Activated CD4-positive, alpha-beta T cell treated with anti-CD3 and anti-CD28 coated beads, Interleukin-2, amount 50 U/mL, for 24 hours (primary cell): ENCODE results near the gene PEX5.
"Not testable (repeated sequence)": the region's sequence is repeated elsewhere in the genome, so short reads cannot be mapped to it uniquely, and the experiment has no call there.

Source experiments
- DNase-seq, 2 donors: peaks; one replicate each; pipeline ENCODE4 v3.0.0-alpha.2; 2020; ENCODE audit warnings: low read depth in 1 of 2, low spot score in 1 of 2

PEX5 gene

DNA sequence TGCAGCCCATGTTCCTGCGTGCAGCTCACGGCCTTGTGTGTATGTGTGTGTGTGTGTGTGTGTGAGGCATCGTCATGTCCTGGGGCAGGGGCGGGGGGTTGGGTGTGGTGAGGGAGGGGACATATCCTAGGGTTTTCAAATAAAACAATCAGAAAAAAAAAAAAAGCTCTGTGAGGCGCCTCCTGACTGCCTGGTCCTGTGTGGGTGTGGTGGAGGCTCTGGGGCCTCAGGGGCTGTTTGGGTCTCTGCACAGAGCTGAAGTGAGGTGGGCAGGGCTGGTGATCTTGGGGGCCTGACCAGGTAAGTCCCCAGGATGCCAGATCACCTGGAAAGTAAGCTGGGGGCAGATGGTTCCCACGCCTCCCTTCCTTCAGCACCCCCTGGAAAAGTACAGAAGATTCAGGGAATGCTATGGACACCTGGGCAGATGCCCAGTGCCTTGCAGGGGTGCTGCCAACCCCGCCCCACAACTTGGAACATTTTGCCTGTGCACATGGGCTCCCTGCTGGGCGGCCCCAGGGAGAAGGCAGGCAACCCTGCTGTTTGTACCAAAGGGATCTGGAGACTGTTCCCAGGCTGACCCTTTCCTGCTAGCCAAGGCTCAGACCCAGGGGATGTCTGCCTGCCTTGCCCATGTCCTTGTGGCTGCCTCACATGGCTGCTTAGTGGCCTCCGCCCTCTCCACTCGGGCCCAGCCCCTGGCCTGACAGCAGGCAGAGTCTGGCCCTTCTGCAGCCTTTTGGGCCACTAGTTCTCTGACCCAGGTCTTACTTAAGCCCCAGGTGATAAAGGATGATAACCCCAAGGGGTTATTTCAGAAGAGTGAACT lies 30.5 kb upstream of the PEX5 start:
- no peak for DNase-seq

- no peak for DNase-seq
Measured at GRCh38 chr12:7160183-7160582, 29.3 kb upstream of the PEX5 start.

- DNase-seq, result no peak
Measured at GRCh38 chr12:7161327-7161726, 28.2 kb upstream of the PEX5 start.

DNA sequence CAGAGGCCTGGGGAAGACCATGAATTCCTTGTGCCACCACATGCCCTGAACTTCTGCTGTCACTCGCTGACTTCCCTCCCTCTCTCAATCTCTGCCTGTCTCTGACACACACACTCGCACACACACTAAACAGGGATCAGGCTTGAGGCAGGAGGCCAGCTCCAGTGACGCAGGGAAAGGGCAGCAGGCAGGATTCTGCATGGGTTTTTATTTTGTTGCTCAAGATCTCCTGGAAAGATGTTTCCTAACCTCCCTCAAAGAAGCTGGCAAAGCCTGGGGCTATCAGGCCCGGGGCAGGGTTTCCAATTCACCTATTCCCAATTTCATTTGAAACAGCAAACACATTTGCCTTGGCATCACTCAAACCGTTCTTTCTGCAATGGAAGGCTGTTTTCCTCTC lies 27.7 kb upstream of the PEX5 start:
- DNase-seq, result no peak

- DNase-seq, result no peak
Measured at GRCh38 chr12:7162691-7163114, 26.8 kb upstream of the PEX5 start.

DNA sequence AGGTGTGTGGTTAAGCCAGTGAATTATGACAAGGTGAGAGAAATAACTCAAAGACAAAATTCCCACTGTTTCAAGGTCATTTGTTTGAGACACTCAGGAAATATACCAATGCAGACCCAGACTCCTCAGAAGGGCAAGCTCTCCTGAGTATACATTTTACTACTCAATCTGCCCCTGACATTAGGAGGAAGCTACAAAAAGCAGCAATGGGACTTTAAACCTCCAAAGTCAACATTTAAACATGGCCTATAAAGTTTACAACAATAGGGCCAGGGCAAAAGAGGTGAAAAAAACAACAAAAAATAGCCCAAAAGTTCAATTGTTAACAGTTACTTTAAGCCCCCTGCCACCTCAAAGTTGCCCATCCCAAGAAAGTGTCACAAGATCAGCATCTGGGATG lies 19.5 kb upstream of the PEX5 start:
- DNase-seq, result no peak

GRCh38 chr12:7171854-7172253 lies 17.6 kb upstream of the PEX5 start:
- no peak for DNase-seq

DNA sequence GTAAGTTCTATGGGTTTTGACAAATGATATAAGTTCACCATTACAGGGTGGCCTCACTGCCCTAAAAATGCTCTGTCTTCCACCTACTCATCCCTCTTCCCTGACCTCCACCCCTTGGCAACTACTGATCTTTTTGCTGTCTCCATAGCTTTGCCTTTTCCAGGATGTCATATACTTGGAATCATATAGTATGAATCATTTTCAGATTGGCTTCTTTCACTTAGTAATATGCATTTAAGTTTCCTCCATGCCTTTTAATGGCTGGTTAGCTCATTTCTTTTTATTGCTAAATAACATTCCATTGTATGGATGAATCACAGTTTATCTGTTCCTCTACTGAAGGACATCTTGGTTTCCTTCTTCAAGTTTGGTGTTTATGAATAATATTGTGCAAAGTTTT lies 14.0 kb upstream of the PEX5 start:
- no peak for DNase-seq

DNA sequence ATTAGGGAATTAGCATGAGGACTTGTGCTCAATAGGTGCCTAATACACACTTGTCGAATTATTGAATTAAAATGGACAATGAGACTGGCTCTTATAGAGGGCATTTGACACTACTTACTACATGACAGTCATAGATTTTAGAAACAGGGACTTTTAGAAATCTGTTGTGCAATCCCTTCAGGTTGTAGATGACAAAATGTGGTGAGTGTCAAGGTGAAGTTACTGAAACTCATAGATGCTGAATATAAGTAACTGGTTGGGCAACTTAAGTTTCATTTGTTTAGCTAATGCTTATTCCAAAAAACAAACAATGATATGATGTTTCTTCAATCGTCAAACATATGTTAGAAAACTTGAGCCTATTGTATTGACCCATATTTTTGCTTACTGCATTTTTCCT lies 12.9 kb upstream of the PEX5 start:
- DNase-seq, result no peak

DNA sequence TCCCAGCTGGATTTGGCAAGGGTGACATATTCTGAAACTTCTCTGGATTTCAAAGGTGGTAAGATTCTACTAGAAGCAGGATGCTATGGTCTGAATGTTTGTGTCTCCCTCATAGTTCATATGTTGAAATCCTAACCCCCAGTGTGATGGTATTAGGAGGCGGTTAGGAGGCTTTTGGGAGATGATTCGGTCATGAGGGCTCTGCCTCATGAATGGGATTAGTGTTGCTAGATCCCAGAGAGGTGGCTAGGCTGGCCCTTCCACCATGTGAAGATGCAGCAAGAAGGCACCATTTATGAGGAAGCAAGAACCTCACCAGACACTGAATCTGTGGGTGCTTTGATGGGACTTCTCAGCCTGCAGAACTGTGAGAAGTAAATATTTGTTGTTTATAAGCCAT lies 11.0 kb upstream of the PEX5 start:
- no peak for DNase-seq

DNA sequence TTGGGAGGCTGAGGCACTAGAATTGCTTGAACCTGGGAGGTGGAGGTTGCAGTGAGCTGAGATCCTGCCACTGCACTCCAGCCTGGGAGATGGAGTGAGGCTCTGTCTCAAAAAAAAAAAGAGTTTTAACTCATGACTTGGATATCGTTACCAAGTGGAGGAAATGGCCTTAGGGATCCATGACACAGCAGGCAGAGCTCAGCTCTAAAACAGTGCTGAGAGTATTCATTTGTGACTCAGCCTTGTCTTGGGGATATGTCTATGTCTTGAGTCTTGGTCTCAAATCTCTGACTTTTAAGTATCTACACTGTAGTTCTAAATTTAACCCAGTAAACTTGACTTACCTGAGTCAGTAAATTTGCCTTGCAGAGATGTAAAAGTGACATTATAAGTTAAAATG lies 8.8 kb upstream of the PEX5 start:
- DNase-seq, result no peak

DNA sequence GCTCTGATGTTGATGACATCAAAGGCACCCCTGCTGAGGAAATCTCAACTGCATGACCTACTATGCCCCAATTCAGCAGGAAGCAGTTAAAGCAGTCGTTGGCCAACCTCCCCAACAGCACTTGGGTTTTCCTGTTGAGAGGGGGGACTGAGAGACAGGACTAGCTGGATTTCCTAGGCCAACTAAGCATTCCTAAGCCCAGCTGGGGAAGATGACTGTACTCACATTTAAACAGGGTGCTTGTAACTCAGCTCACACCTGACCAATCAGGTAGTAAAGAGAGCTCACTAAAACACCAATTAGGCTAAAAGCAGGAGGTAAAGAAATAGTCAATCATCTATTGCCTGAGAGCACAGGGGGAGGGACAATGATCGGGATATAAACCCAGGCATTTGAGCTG lies 3.4 kb upstream of the PEX5 start:
- DNase-seq, result not testable (repeated sequence)

- DNase-seq, result peak; percentile 29 to 40
Measured at GRCh38 chr12:7188562-7189397, 706 bp upstream of the PEX5 start.

- no peak for DNase-seq
Measured at GRCh38 chr12:7190268-7191055, 976 bp downstream of the PEX5 start.

DNA sequence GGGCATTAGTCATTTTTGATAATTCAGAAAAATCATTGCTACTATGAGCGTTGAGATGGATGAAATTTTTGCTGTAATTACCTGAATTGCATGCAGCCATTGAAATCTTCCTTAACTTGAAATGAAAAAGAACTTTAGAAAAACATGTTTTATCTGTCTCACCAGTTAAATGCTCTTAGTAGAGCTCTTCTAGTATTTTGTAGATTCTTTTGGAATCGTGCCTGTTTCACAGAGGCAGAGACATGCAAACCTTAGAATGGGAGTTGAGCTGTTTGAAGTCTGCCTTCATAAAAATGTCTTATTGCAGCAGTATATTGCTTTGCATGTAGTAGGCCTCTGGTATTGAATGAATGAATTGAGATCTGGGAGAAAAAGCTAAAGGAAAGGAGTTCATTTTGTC lies 4.2 kb downstream of the PEX5 start:
- DNase-seq, result no peak

DNA sequence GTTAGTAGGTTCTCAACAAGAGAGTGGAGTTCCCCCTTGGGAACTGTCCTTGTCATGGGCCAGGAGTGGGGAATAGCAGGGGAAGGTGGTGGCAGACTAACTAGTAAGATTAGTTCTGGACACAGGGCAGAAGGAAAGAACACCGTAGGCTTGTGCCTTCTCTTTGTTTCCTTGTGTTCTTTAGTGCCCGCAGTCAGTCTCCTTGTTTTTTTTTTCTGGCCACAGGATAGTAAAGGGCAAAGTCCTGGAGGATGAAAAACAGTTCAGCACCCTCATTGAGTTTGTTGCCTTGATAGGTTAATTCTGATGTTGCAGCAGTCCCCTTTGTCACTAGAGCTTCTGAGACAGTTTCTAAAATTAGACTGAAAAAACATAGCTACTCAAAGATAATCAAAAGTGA lies 8.4 kb downstream of the PEX5 start:
- no peak for DNase-seq

GRCh38 chr12:7203109-7203508 lies 13.6 kb downstream of the PEX5 start:
- no peak for DNase-seq

GRCh38 chr12:7205091-7205490 lies 15.6 kb downstream of the PEX5 start:
- DNase-seq, result no peak

- no peak for DNase-seq
Measured at GRCh38 chr12:7206691-7207090, 17.2 kb downstream of the PEX5 start.

DNA sequence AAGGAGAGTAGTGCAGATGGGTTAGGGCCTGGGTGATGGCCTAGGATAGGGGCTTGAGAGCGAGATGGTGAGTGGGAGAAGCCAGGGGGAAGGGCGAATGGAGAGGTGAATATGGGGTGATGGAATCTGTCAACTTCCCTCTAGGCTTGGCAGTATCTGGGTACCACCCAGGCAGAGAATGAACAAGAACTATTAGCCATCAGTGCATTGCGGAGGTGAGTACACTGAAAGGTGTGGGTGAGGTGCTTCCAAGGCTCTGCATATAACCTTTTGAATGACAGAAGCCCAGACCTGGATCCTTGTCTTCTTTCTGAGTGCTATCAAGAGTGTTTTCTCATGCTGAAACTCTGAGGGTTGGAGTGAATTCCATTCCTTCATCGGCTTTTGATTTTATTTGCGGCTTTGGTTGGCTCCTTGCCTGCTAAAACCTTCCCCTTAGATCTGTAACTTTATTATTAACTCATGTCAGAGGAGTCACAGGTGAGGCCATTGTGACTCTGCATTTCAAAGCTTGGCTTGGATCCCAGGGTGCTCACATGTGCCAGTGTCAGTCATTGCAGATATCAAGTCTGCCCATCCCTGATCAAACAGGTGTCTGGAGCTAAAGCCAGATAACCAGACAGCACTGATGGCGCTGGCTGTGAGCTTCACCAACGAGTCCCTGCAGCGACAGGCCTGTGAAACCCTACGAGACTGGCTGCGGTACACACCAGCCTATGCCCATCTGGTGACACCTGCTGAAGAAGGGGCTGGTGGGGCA lies 18.6 kb downstream of the PEX5 start:
- DNase-seq, result no peak

DNA sequence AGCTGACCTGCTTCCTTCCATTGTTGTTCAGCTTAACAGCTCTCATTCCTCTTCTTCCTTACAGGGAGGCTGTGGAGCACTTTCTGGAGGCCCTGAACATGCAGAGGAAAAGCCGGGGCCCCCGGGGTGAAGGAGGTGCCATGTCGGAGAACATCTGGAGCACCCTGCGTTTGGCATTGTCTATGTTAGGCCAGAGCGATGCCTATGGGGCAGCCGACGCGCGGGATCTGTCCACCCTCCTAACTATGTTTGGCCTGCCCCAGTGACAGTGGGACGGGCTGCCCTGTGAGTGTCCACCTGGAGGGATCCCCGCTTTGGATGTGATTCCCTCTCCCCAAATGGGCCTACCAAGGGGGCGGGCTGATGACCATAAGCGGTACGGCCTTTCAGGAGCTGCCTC lies 20.5 kb downstream of the PEX5 start:
- DNase-seq, result no peak
